HG03280 (cell line): ENCODE measurements around the gene ARL6IP4.

Experiments
- ATAC-seq: cut with Tn5 transposase; IDR thresholded peaks from one replicate; pipeline ENCODE4 v1.9.1; 2021; ENCODE audit warnings: mild to moderate bottlenecking, moderate library complexity; ENCODE audit not compliant: unreplicated experiment

The ARL6IP4 gene

DNA sequence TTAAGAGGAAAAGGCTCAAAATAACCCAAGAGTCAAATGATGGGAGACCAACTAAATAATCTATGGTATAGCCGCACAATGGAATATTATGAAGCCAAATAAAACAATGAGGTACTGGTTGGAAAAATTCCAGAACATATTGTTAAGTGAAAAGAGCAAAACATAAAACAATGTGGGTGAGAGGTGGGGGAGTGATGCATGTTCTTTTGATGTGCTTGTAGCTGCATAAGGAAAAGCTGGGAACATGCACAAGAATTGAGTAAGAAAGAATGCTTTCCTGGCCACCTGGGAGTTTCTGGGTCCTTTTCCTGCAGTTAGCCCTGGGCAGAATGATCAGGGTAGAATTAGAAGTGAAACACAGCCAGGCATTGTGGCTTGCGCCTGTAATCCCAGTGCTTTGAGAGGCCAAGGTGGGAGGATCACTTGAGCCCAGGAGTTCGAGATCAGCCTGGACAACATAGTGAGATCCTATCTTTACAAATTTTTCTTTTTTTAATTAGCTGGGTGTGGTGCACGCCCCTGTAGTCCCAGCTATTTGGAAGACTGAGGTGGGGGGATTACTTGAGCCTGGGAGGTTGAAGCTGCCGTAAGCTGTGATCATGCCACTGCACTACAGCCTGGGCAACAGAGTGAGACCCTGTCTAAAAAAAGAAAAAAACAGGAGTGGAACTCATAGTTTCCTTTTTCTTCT is 22.1 kb upstream of the ARL6IP4 start:
- no peak for ATAC-seq

DNA sequence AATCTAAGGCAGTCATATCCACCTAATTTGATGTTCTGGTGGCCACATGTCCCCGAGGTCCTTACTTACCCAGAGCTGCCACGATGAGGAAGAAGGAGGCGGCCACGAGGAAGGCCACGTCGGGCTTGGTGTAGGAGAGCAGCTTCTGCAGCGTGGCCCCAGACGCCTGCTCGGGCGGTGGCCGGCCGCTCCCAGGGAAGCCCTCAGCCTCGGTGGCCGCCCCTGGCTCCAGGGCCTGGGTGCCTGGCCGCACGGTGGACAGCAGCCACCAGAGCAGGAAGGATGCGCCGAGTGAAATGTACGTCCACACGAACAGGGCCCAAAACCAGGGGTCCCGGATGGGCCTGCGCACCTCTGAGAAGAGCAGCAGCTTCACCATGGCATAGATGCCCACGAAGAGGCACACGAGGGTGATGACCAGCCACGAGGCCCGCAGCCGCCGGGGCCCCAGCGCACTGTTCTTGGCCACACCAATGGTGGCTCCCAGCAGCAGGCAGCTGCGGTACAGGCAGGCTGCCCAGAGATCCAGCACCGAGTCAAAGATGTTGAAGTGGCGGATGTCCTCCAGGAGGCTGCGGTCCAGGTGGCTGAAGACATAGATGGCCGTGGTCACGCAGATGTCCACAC is 20.8 kb upstream of the ARL6IP4 start:
- ATAC-seq = no peak

DNA sequence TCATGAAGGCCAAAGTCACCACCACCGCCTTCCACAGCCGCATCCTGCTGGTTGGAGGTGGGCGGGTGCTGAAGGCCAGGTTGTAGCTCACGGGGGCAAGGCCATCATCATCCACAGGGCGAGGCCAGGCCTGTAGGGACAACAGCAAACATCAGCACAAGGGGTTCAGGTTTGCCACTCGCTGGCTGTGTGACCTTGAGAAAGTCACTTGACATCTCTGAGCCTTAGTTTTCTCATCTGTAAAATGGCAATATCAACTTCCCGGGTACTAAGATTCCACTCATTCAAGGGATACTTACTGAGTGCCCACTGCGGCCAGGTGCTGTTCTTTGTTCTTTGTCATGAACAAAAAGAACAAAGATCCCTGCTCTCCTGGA is 20.3 kb upstream of the ARL6IP4 start:
- ATAC-seq = no peak

DNA sequence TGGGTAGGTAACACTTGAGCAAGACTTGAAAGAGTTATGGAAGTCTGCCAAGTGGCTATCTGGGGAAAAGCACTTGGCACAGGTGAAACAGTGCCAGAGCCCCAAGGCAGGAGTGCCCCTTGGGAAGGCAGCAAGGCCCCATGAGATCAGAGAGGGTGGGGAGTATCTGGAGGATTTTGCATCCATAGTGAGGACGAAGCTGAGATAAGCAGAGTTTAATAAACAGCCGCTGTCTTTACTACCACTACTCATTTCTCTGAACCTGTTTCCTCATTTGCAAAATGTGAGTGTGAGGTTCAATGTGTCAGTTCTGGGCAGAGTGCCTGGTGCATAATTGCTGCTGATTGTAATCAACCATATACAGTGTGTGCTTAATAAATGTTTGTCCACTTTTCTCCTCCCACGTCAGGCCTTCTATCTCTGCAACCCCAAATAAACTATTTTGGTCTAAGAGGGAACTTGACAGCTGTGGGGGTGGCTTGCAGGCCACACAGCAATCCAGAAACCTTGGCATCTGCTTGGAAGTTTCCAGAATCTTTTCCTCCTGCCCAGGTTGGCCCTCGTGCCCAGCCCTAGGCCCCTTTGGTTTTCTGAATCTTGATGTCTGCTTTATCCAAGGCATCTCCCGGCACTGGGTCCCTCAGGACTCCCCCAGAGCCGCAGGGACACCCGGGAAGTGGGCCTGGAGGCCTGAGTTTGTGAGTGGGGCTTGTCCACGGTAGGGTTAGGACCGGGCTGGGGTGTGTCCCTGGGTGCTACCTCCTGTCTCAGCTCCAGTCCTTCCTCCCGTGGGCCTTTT is 18.8 kb upstream of the ARL6IP4 start:
- no peak for ATAC-seq

DNA sequence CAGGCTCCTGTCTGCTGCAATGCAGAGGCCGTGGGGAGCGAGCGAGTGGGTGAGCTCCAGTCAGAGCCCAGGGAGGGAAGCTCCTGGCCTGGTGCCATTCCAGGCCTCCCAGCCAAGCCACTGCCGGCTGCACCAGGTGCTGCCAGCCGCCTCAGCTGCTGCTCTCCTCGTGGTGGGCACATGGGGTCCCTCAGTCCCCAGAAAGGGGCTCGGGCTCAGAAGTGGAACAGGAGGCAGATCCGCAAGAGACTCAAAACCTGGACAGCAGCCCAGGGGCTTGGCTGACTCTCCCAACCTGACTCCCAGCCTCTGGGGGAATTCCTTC is 16.6 kb upstream of the ARL6IP4 start:
- no peak for ATAC-seq

DNA sequence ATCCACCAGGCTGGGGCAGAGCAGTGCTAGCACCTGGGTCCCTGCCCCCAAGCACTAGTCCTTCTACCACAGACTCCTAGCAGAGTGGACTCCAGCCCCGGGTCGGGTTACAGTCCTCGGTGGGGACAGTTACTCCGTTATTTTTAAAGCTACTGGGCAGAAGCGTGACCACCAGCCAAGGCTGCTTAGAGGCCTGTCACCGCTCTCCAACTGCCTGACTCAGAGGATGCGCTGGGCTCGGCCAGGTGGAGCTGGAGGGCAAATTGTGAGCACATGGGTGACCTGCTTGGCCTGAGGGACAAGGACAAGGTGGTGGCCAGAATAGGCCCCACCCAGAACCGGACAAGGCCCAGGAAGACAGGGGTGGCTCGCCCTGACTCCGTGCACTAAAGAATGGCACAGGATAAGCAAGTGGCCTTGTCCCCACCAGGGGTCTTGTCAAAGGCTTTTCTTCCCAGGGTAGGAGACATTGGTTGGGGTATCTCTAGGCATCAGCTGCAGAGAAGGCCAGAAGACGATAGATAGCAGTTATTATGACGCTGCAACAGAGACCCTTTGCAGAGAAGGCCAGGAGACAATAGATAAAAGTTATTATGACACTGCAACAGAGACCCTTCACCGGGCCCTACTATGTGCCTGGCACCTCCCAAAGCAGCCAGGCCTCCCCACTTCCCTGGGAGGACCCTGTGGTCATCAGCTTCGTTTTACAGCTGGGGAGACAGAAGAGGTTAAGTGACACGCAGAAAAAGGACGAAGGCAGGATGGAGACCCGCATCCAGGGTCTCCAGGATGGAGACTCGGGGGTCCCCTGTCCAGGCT is 15.8 kb upstream of the ARL6IP4 start:
- no peak for ATAC-seq

DNA sequence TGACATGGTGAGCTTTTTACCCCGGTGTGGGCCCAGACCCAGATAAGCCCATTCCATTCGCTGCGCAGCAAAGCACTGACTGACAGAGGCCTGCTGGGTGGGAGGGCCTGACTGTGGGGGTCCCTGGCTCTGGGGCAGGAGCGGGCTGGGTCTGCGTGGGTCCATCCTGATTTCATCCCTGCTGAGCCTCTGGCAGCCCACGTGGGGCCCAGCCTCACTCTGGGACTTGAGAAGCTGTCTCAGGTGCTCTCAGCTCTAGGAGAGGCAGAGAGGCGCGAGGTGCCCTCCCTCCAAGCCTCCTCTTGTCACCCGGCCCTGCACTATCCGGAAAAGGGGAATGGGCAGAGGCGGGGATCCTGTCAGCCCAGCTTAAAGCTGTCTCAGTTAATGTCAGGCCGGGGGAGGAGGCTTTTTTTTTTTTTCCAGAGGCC is 15.1 kb upstream of the ARL6IP4 start:
- ATAC-seq = no peak

DNA sequence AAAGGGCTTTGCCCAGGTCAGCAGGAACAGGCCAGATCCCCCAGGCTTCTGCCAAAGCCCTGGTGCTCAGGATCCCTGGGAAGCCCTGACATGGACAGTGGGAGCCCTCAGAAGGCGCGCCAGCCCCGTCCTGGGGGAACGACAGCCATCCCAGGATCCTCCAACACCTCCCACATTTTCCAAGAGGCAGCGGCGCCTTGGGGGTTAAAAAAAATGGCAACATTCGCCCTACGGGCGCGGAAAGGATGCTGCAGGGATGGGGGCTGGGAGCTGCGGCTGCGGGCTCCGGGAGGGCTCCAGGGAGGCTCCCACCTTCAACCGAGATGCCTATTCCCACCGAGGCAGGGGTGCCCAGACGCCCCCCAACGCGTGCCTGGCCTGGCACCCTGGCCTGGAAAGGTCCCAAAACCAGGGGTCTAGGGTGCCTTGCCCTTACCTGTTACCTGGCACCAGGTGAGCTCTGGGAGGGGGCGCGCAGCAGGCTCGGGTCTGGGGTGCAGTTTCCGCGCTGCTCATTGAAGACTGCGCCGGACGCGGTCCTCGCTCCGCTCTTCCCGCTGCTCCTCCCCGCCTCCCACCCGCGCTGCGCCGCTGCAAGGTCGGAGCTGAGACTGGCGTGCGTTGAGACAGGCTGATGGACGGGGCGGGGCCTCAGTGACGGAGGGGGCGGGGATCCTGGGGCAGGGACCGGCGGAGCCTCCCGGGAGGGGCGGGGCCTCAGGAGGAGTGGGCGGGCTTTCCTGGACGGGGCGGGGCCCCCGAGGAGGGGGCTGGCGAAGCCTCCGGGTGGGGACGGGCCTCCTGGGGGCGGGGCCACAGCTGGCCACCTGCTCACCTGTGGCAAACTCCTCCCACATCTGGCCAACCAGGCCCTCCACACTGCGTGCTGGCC is 14.4 kb upstream of the ARL6IP4 start, which contains the start of gene ABCB9:
Gene ABCB9 (minus strand): TSS at position 613 of the 892 bp plus-strand sequence. CDS start 6,228 bp downstream, outside the sequence.
- ATAC-seq = peak; percentile 79

DNA sequence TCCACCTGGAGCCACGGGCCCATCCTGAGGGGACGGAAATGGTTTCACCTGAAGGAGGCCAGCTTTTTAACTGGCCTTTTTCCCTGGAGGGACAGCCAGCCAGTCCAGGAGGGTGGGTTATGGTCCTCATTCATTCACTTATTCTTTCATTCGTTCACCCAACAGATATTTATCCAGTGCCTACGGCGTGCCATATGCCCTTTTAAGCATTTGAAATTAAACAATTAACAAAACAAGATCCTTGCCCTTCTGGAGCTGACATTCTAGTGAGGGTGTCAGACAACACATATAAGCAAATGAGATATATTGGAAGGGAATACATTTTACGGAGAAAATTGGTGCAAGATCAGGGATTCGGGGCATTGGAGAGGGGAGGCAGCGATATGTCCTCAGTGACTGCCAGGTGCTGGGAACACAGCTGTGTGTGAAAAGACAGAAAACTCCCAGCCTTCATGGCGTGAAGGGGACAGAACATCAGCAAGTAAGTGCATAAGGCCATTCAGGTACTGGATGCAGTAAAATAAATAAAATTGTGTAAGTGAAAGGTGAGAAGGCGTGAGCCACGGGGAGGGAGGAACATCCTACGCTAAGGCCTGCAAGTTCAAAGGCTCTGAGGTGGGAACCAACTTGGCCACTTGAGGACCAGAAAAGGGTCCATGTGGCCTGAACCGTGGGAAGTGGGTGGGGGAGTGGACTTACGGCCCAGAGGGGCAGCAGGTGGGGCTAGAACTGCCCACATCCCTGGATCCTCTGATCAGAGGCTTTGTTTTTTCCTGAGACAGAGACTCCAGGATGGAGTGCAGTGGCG is 13.5 kb upstream of the ARL6IP4 start:
- no peak for ATAC-seq

DNA sequence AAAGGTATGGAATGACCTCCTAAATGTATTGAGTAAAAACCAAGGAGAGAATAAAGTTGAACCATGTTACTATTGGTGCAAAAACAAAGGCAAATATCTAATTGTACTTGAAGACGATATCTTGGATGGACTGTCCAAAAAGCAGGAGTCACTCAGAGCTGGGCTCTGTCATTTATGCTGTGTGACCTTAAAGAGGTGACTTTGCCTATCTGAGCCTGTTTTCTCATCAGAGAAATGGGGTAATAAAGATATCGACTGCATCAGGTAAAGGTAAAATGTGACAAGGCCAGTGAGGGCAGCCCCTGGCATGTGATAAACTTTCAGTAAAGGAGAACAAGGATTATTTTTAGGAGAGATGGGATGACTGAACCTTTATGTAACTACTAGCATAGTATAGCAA is 12.4 kb upstream of the ARL6IP4 start:
- no peak for ATAC-seq

DNA sequence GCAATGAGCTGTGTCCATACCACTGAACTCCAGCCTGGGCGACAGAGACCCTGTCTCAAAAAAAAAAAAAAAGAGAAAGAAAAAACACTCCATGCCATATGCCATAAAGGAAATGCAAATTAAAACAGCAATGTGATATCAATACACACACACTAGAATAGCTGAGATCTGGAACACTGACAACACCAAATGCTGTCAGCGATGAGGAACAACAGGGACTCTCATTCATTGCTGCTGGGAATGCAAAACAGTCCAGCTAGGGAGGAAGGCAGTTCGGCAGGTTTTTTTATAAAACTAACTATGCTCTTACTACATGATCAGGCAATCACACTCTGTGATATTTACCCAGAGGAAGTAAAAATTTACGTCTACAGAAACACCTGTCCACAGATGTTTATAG is 10.8 kb upstream of the ARL6IP4 start:
- ATAC-seq = no peak

DNA sequence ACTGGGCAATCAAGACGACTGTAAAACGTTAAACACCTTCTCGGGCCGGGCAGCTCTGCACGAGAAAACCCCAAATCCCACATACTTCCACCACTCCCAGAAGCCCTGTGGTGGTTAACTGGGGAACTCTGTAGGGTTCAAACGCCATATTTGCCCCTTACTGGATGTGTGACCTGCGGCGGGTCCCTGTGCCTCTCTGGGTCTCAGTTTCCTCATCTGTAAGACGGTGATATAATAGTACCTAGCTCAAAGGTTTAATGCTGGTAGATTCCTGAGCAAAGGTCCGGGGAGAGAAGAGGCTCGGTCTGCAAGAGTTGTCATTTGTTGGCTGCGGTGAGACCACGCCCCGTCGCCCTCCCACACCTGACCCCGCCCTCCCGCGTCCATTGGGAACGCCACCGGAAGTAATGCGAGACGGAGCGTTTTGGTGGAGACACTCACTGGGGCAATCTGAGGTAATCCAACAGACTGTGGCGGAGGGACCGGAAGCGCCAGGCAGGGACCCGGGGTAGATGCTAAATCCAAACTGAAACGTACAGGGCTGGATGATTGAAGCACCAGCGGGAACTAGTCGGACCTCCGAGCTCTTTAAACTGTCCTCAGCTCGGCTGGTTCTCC is 6.1 kb upstream of the ARL6IP4 start:
- ATAC-seq = peak; percentile 77

DNA sequence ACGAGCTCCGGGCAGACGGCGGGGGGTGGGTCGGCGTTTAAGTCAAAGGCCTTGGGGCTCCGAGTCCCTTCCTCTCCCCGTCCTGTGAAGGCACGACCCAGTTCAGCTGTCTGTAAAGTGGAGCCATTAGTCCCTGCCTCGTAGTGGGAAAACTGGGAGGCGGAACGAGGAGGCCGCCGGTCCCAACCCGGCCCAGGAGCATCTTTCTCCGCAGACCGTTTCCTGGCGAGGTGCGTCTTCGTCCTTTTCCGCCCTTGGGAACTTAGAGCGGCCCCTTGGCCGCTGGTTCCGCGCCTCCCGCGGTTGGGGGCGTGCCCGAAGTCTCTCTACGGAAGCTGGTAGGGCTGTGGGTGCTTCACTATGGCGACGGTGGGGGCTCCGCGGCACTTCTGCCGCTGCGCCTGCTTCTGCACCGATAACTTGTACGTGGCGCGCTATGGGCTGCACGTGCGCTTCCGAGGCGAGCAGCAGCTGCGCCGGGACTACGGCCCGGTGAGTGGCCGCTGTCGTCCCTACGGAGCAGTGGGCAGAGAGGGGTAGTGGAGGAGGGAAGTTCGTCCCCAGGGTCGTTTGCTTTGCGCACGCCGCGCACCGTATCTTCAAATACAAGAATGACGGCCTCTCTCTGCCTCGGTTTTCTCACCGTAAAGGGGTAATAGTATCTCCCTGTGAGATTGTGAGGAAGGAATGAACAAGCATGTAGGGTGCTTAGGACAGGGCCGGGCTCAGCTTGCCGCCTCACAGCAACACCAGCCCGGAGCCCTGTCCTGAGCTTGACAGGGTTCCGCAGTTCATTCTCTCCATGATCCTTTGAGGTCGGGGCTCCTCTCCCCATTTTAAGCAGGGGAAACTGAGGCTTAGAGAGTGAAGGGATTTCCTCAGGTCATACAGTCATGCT is 5.3 kb upstream of the ARL6IP4 start, which contains the start of gene OGFOD2:
Gene OGFOD2 (plus strand): TSS at position 353 of the 898 bp plus-strand sequence. CDS start 8 bp downstream, at position 361.
- peak; percentile 81 for ATAC-seq

DNA sequence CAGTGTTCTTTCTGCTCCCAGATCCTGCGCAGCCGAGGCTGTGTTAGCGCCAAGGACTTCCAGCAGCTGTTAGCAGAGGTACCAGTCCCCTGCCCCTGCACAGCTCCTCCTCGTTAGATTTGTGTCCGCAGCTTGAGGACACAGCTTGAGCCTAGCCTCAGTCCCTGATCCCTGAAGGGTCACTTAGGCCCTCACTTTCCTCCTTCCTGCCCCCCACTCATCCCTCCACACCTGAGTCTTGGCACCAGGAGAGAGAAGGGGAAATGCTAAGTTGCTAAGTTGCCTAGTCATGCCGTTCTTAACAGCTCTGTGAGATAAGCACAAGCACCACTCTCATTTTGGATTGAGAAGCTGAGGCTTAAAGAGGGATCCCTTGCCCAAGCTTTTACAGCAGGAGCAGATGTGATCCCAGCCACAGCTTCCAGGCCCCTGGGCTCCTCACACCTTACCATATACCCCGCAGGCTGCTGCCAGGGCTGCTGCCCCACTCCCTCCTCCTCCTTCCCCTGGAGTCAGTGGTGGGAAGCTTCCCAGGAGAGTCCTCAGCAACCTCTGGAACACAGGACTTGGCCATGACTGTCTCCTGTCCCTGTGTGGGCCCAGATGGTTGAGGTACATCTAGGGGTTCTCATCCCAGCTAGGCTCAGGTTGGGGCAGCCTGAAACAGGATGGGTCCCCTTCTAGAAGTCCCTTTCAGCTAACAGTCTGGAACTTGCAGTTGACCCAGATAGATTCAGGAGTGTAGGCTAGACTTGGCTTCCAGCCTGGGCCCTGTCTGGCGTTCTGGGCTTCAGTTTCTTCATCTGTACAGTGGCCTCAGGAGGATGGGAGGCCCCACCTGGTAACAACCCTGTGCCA is 4.5 kb upstream of the ARL6IP4 start:
- ATAC-seq = no peak

DNA sequence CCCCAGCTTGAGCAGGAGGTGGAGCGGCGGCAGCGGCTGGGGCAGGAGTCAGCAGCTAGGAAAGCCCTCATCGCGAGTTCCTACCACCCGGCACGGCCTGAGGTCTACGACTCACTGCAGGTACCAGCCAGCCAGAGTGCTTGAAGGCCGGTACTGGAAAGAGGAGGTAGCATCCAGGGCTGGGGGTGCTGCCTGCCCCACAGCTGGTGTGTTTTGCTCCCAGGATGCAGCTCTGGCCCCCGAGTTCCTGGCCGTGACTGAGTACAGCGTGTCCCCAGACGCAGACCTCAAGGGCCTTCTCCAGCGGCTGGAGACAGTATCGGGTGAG is 3.9 kb upstream of the ARL6IP4 start:
- no peak for ATAC-seq

DNA sequence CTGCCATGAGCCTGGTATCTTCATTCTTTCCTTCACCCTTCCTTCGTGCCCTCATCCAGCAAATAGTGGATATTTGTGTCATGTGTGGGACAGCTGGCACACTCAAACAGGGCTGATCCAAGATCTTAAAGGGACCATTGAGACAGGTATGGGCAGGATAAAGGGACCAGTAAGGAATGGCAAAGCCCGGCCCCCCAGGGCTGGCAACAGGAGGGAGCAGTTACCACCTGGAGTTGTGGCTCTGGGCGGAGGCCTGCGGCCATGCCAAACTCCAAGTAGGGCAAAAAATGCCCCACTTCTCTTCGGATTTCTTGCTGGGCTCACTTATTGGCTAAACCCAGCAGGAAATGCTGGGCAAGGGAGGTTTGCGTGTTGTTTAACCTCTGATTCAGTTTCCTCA is 3.3 kb upstream of the ARL6IP4 start:
- no peak for ATAC-seq
